Ovary (tissue), 9 donors: ENCODE measurements around the gene CENPX. TPM values are rescaled to one million over a fixed set of nuclear protein-coding genes. Genes with fewer than 3 reads are reported as not detected.

ENCODE experiments used
- DNase-seq, 5 donors: peaks; one replicate each; pipeline ENCODE4 v3.0.0-alpha.2; 2019 to 2020
- H3K27ac ChIP-seq, 2 donors: fragments of 200-600 bp; one replicate each; pipeline versions ENCODE4 v1.5.1 to v1.8.0; 2019 to 2022
- H3K27me3 ChIP-seq: fragments of 200-600 bp; one replicate; pipeline ENCODE4 v1.8.0; 2022
- H3K36me3 ChIP-seq: fragments of 200-600 bp; sonication (generic); one replicate; pipeline ENCODE4 v1.5.1; 2019
- H3K4me1 ChIP-seq: one replicate; pipeline ENCODE4 v1.8.1; 2013; ENCODE audit warnings: mild to moderate bottlenecking, moderate library complexity; ENCODE audit not compliant: insufficient read depth
- H3K4me3 ChIP-seq: fragments of 200-600 bp; sonication (generic); one replicate; pipeline ENCODE4 v1.5.1; 2017
- H3K9me3 ChIP-seq, 2 donors: fragments of 200-600 bp in 1 of 2; sonication (generic) in 1 of 2; one replicate each; pipeline versions ENCODE4 v1.5.1 to v1.8.1; 2013 to 2019; ENCODE audit warnings: mild to moderate bottlenecking in 1 of 2, moderate library complexity in 1 of 2
- CTCF ChIP-seq, 3 donors: fragments of 450-650 bp in 2 of 3; fragments of 200-600 bp in 1 of 3; IDR thresholded peaks; one replicate each; pipeline versions ENCODE4 v1.5.1 to v1.8.0; 2016 to 2022; ENCODE audit warnings: antibody characterized with exemption in 3 of 3, mild to moderate bottlenecking in 1 of 3
- EP300 ChIP-seq: sonication (generic); formaldehyde crosslinking; IDR thresholded peaks from one replicate; pipeline ENCODE4 v1.6.1; 2017; ENCODE audit warnings: antibody characterized with exemption
- POLR2A ChIP-seq: fragments of 450-650 bp; IDR thresholded peaks from one replicate; pipeline ENCODE4 v1.6.1; 2017; ENCODE audit warnings: antibody characterized with exemption, mild to moderate bottlenecking, moderate library complexity
- WGBS, 3 donors: extraction: QIAGEN DNeasy Blood & Tissue Kit in 1 of 3; methylation state at CpG; one replicate each; pipeline versions ENCODE4 v1.1.5 to v1.1.7; 2013 to 2017; 5-methylcytosine and 5-hydroxymethylcytosine counted together
- intact Hi-C, 4 donors: fragments of 100-400 bp; cut with DNase I; formaldehyde crosslinking; loops; one replicate each; pipeline versions ENCODE4 v1.11.0 to v1.15.1; 2022 to 2023
- polyA plus RNA-seq, 2 donors: library from polyadenylated mRNA; stranded (reverse); fragments of 200-250 nt in 1 of 2; fragments of 350-450 nt in 1 of 2; fragmentation: Illumina TruSeq in 1 of 2; extraction: RNeasy Lipid Tissue Mini Kit (QIAGEN cat#74804) in 1 of 2; gene quantifications; one replicate each; pipeline ENCODE4 v1.2.3, GENCODE V29; 2013 to 2014
- total RNA-seq, 7 donors: library from RNA; depleted of rRNA in 2 of 7; stranded (reverse); fragments of >200 nt in 2 of 7; fragmentation: NEBNext Ultra II Directional in 3 of 7; extraction: Animal tissue kit (Norgen Biotek cat#: 25700) in 3 of 7; gene quantifications; one replicate each; pipeline versions ENCODE4 v1.1.0 to v1.2.4, GENCODE V29; 2016 to 2023
- donor health status: DM: no; HTN: no; CAD: no; lungs with moderate emphysema.
- donor health status: DM: no; HTN: no; CAD: no.
- donor health status: Bipolar disorder and iron deficiency.
- donor health status: DM: yes; HTN: yes; CAD: no.
- donor health status: DM: no; HTN: no; CAD: no.
- donor health status: DM: yes; HTN: yes; CAD: no.

Gene CENPX
- total and polyA plus RNA-seq, 9 donors: 3.3 to 68.8 (median 35.3) TPM

GRCh38 chr17:82037889-82038195 lies 15.2 kb upstream of the CENPX start:
- no peak for DNase-seq
- Histone ChIP-seq H3K36me3 (no peaks in the 10 kb centered on the region), H3K27ac (peak overlapping the region in 1 of 2 donors; percentile 91), H3K4me1 (peaks cover 8% of the 10 kb centered on the region), H3K9me3 (no peaks in the 10 kb centered on the region), H3K4me3 (peak overlapping the region; percentile 75), H3K27me3 (no peaks in the 10 kb centered on the region)
- intact Hi-C loops: no loop called here
- 4 to 5% (median 5%) methylated on average over 10 of the region's 10 CpGs for WGBS, 3 donors
- peak; percentile 23 for TF ChIP-seq EP300
- no peak for TF ChIP-seq CTCF (IDR thresholded peaks at IDR 0.05)

DNA sequence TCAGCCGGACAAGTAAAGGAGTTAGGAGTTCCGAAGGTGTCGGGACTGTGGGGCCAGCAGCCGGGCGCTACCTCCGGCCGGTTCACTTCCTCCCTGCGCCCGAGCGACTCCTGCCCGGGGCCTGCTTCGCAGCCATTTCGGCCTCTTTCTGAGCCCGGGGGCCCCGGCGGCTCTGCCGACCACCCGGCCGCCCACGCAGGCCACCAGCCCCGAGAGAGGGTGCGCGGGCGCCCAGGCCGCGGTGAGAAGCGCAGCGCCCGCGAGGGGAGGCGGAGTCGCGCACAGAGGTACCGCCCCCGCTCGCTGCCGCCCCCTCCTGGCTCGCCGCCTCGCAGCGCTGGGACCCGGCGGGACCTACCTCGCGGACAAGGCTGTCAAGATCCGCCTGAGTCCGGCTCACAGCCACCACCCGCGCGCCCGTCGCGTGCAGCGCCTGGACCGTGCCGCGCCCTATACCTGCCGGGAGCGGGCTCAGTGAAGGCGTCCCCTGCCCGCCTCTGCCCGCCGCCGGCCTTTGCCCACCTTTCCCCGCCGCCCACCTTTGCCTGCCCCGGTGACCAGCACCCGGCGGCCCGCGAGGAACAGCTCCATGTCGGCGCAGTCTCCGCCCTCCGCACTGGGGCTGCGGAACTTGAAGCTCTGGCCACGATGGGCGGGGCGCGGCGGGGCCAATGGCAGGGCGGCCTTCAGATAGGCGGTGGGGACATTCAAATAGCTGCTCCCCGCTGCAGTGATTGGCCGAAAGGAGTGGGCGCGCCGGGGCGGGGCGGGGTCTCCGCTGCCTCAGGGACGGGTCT lies 14.6 kb upstream of the CENPX start, which contains the start of gene DCXR:
Gene DCXR (minus strand): TSS at position 606 of the 797 bp plus-strand sequence. CDS start 15 bp downstream, at position 591.
- H3K27me3 ChIP-seq: no peaks in the 10 kb centered on the region
- WGBS, 3 donors: 0 to 1% (median 0%) methylated on average over 79 to 92 of the region's 92 CpGs
- peak within 1 kb of the TSS; percentile 58 to 91 for H3K27ac ChIP-seq
- TF ChIP-seq POLR2A (peak; percentile 96), CTCF (IDR thresholded peaks at IDR 0.05) (peak; percentile 72 to 95 (median 85)), EP300 (no peak)
- no peaks in the 10 kb centered on the region for H3K36me3 ChIP-seq
- H3K4me3 ChIP-seq: peak within 1 kb of the TSS; percentile 75
- intact Hi-C loops: no loop called here
- peak; percentile 94 to 98 (median 96) for DNase-seq
- no peaks in the 10 kb centered on the region for H3K9me3 ChIP-seq
- peaks cover 8% of the 10 kb centered on the region for H3K4me1 ChIP-seq

GRCh38 chr17:82036634-82037091 lies 14.0 kb upstream of the CENPX start:
- intact Hi-C loops: no loop called here
- WGBS, 3 donors: 24 to 47% (median 28%) methylated on average over 11 to 23 of the region's 23 CpGs
- Histone ChIP-seq H3K4me1 (peaks cover 8% of the 10 kb centered on the region), H3K27ac (peak overlapping the region; percentile 58 to 91), H3K36me3 (no peaks in the 10 kb centered on the region), H3K9me3 (no peaks in the 10 kb centered on the region), H3K4me3 (peak overlapping the region; percentile 75), H3K27me3 (no peaks in the 10 kb centered on the region)
- peak in 1 of 5 donors; percentile 61 for DNase-seq
- TF ChIP-seq POLR2A (no peak), CTCF (IDR thresholded peaks at IDR 0.05) (no peak), EP300 (no peak)

GRCh38 chr17:82035956-82036633 lies 13.4 kb upstream of the CENPX start:
- peak overlapping the region; percentile 75 for H3K4me3 ChIP-seq
- 81 to 83% (median 82%) methylated on average over 20 of the region's 20 CpGs for WGBS, 3 donors
- no peak for DNase-seq
- peak overlapping the region; percentile 58 to 91 for H3K27ac ChIP-seq
- no peak for TF ChIP-seq EP300
- peaks cover 8% of the 10 kb centered on the region for H3K4me1 ChIP-seq
- H3K27me3 ChIP-seq: no peaks in the 10 kb centered on the region
- no peaks in the 10 kb centered on the region for H3K9me3 ChIP-seq
- no peaks in the 10 kb centered on the region for H3K36me3 ChIP-seq
- intact Hi-C loops: no loop called here
